OCI-LY7 (cell line): Measurements from ENCODE around the gene ZNF423. TPM values are rescaled to one million over a fixed set of nuclear protein-coding genes. Genes with fewer than 3 reads are reported as not detected.

Experiments
- BruUV-seq: library from RNA; stranded (reverse); fragments of 400-500 nt; replicated peaks from 2 replicates; lab custom pipeline; 2021; lab: Mats Ljungman, UMichigan
- CTCF ChIA-PET: fragments of 300-600 bp; sonication (Branson Sonifier 250); formaldehyde crosslinking; loops from one replicate; lab custom pipeline; 2022; ENCODE audit warnings: antibody characterized with exemption; ENCODE audit not compliant: unreplicated experiment; lab: Charles Lee
- POLR2A ChIA-PET: fragments of 300-600 bp; sonication (Branson Sonifier 250); formaldehyde crosslinking; loops from one replicate; lab custom pipeline; 2022; ENCODE audit warnings: antibody characterized with exemption; lab: Charles Lee
- DNase-seq: peaks from one replicate; pipeline ENCODE4 v3.0.0-alpha.2; 2015; ENCODE audit warnings: low spot score
- H2AFZ ChIP-seq: fragments of 200-600 bp; sonication (generic), shearing (Covaris generic); 2 replicates; pipeline ENCODE4 v1.6.1; 2014; ENCODE audit warnings: mild to moderate bottlenecking, antibody characterized with exemption, low read length, moderate library complexity
- H3K27ac ChIP-seq: fragments of 200-600 bp; sonication (generic); 2 replicates; pipeline ENCODE4 v1.5.1; 2014; ENCODE audit warnings: mixed run types, low read depth, mild to moderate bottlenecking, moderate library complexity, low read length, inconsistent platforms; ENCODE audit not compliant: poor library complexity, severe bottlenecking
- H3K36me3 ChIP-seq: fragments of 200-600 bp; sonication (generic); 2 replicates; pipeline ENCODE4 v1.6.1; 2014; ENCODE audit warnings: mild to moderate bottlenecking, antibody characterized with exemption, low read length, moderate library complexity, mixed read lengths; ENCODE audit not compliant: insufficient read depth
- H3K4me1 ChIP-seq: fragments of 200-600 bp; sonication (generic); 2 replicates; pipeline ENCODE4 v1.5.1; 2014; ENCODE audit warnings: mild to moderate bottlenecking, low read length; ENCODE audit not compliant: insufficient read depth, poor library complexity, severe bottlenecking
- H3K4me2 ChIP-seq: fragments of 200-600 bp; sonication (generic); 2 replicates; pipeline ENCODE4 v1.6.1; 2014; ENCODE audit warnings: mild to moderate bottlenecking, low read length
- H3K4me3 ChIP-seq: fragments of 200-600 bp; sonication (generic); 2 replicates; pipeline ENCODE4 v1.5.1; 2014; ENCODE audit warnings: mild to moderate bottlenecking, low read depth, low read length; ENCODE audit not compliant: poor library complexity, severe bottlenecking
- H3K79me2 ChIP-seq: fragments of 200-600 bp; sonication (generic); 2 replicates; pipeline ENCODE4 v1.6.1; 2016; ENCODE audit warnings: low read depth, mild to moderate bottlenecking, low read length, moderate library complexity, mixed read lengths; ENCODE audit not compliant: insufficient read depth
- H3K9me2 ChIP-seq: fragments of 200-600 bp; sonication (generic); 2 replicates; pipeline ENCODE4 v1.6.1; 2016; ENCODE audit warnings: mild to moderate bottlenecking, low read length, mixed read lengths; ENCODE audit not compliant: insufficient read depth
- H3K9me3 ChIP-seq: fragments of 200-600 bp; sonication (generic); 2 replicates; pipeline ENCODE4 v1.6.1; 2014; ENCODE audit warnings: mild to moderate bottlenecking, mixed run types, low read length, mixed read lengths
- H4K20me1 ChIP-seq: fragments of 200-600 bp; sonication (generic); 2 replicates; pipeline ENCODE4 v1.6.1; 2014; ENCODE audit warnings: mild to moderate bottlenecking, antibody characterized with exemption, low read length, moderate library complexity, mixed read lengths; ENCODE audit not compliant: insufficient read depth
- CTCF ChIP-seq: fragments of 200-600 bp; sonication (generic); conservative IDR thresholded peaks from 2 replicates; pipeline ENCODE4 v1.5.1; 2014; ENCODE audit warnings: mild to moderate bottlenecking, antibody characterized with exemption, low read length, moderate library complexity, mixed read lengths
- EZH2phosphoT487 ChIP-seq: fragments of 200-600 bp; sonication (generic); IDR thresholded peaks from 2 replicates; pipeline ENCODE4 v1.6.1; 2018; ENCODE audit warnings: low read depth, borderline replicate concordance, mild to moderate bottlenecking, mixed run types, antibody characterized with exemption, low read length, moderate library complexity, mixed read lengths
- intact Hi-C: fragments of 100-400 bp; cut with micrococcal nuclease; formaldehyde crosslinking; loops from one replicate; pipeline ENCODE4 v1.10.0; 2022; ENCODE audit not compliant: unreplicated experiment
- total RNA-seq, 2 experiments: library from RNA; depleted of rRNA in 1 of 2; stranded (reverse); fragments of >200 nt in 1 of 2; shearing (Covaris generic) in 1 of 2; gene quantifications; 2 replicates each; pipeline ENCODE4 v1.2.3, GENCODE V29; 2014 to 2022

ZNF423 gene
- total RNA-seq, 2 experiments from 2014 or later = 0.09 to 0.13 TPM

GRCh38 chr16:49745311-49745747 lies 110.6 kb downstream of the ZNF423 start:
- BruUV-seq = no TSS peak
- ChIA-PET POLR2A (no interaction called here), CTCF (interaction anchor here (0.6 kb wide), 1 partner anchor 45 kb away, joined by 4 read pairs; no protein-coding TSS in a partner anchor)
- H3K36me3 ChIP-seq = no peaks in the 10 kb centered on the region
- H2AFZ ChIP-seq = no peak overlapping the region
- H3K4me1 ChIP-seq = no peaks in the 10 kb centered on the region
- no peaks in the 10 kb centered on the region for H4K20me1 ChIP-seq
- H3K9me2 ChIP-seq = no peaks in the 10 kb centered on the region
- no peak for DNase-seq
- H3K9me3 ChIP-seq = no peaks in the 10 kb centered on the region
- H3K79me2 ChIP-seq = no peaks in the 10 kb centered on the region
- no peak overlapping the region for H3K27ac ChIP-seq
- no peak overlapping the region for H3K4me2 ChIP-seq
- intact Hi-C loops = no loop called here
- TF ChIP-seq CTCF = no peak
- no peak for TF ChIP-seq EZH2phosphoT487
- H3K4me3 ChIP-seq = no peak overlapping the region

GRCh38 chr16:49744244-49745220 lies 111.4 kb downstream of the ZNF423 start:
- Histone ChIP-seq H3K36me3 (no peaks in the 10 kb centered on the region), H3K4me2 (no peak overlapping the region), H4K20me1 (no peaks in the 10 kb centered on the region), H3K9me2 (no peaks in the 10 kb centered on the region), H3K9me3 (no peaks in the 10 kb centered on the region), H3K4me3 (no peak overlapping the region), H3K27ac (no peak overlapping the region), H3K79me2 (no peaks in the 10 kb centered on the region), H2AFZ (no peak overlapping the region), H3K4me1 (no peaks in the 10 kb centered on the region)
- no peak for DNase-seq
- intact Hi-C loops = no loop called here
- POLR2A ChIA-PET = no interaction called here
- no peak for TF ChIP-seq CTCF
- TF ChIP-seq EZH2phosphoT487 = no peak
- CTCF ChIA-PET = no interaction called here
- no TSS peak for BruUV-seq

GRCh38 chr16:49743658-49744057 lies 112.3 kb downstream of the ZNF423 start:
- no peak overlapping the region for H3K27ac ChIP-seq
- ChIA-PET CTCF (no interaction called here), POLR2A (no interaction called here)
- no peak overlapping the region for H3K4me3 ChIP-seq
- no peak for DNase-seq
- no peaks in the 10 kb centered on the region for H3K4me1 ChIP-seq
- no peaks in the 10 kb centered on the region for H3K9me2 ChIP-seq
- H2AFZ ChIP-seq = no peak overlapping the region
- intact Hi-C loops = no loop called here
- H3K4me2 ChIP-seq = no peak overlapping the region
- H3K36me3 ChIP-seq = no peaks in the 10 kb centered on the region
- BruUV-seq = no TSS peak
- no peak for TF ChIP-seq CTCF
- no peak for TF ChIP-seq EZH2phosphoT487
- H3K9me3 ChIP-seq = no peaks in the 10 kb centered on the region
- H4K20me1 ChIP-seq = no peaks in the 10 kb centered on the region
- no peaks in the 10 kb centered on the region for H3K79me2 ChIP-seq
